Measurements from ENCODE around the gene SORCS2. TPM values are rescaled to one million over a fixed set of nuclear protein-coding genes. Genes with fewer than 3 reads are reported as not detected.
A peak's percentile ranks its signal among the peaks of the same experiment; 100 is the strongest.

SORCS2 gene
- total RNA-seq, 1 donor from 2014 or later: 7.2 TPM

DNA sequence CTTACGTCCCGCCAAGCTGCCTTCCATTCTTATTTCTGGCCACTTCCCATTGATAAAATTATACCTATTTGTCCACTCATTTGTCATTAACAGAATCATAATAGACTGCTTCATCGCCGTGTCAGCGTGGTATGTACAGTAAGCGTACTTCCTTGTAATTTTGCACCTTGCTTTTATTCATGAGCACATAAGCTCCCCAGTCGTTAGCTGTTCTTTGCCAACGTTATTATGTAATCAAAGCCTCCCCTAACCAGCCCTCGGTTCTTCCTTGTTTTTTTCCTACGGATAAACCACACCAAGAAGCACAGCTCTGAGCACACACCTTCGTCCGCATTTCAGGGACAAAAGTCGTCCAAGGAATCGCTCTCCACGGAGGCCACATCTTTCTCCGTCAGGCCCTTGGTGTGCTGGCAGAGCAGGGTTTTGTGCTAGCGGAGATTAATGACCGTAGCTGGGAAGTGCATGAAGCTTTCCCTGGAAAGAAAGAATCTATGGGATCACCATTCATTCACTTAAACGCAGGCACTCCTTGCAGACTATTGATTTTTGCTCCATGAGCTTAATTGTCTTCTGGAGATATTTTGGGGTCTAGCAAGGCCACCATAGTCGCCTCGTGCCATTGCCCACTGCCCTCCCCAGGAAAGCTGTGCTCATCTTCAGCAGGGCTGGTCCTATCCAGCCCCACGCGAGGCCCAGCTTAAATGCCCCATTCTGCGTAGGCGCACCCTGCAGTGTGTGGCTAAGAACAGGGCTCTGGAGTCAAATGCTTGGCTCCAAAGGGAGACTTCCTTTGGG, 443.3 kb downstream of the SORCS2 start:
- DNase-seq (no peak), ATAC-seq (no peak)
- TF ChIP-seq, protein P1, sequence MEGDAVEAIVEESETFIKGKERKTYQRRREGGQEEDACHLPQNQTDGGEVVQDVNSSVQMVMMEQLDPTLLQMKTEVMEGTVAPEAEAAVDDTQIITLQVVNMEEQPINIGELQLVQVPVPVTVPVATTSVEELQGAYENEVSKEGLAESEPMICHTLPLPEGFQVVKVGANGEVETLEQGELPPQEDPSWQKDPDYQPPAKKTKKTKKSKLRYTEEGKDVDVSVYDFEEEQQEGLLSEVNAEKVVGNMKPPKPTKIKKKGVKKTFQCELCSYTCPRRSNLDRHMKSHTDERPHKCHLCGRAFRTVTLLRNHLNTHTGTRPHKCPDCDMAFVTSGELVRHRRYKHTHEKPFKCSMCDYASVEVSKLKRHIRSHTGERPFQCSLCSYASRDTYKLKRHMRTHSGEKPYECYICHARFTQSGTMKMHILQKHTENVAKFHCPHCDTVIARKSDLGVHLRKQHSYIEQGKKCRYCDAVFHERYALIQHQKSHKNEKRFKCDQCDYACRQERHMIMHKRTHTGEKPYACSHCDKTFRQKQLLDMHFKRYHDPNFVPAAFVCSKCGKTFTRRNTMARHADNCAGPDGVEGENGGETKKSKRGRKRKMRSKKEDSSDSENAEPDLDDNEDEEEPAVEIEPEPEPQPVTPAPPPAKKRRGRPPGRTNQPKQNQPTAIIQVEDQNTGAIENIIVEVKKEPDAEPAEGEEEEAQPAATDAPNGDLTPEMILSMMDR (IDR thresholded peaks at IDR 0.05): no peak
- no peaks in the 10 kb centered on the region for H3K27me3 ChIP-seq
- no peaks in the 10 kb centered on the region for H3K9me3 ChIP-seq
- H3K36me3 ChIP-seq: no peaks in the 10 kb centered on the region
- H3K27ac ChIP-seq: no peak overlapping the region
- H3K4me3 ChIP-seq: no peak overlapping the region
- no peaks in the 10 kb centered on the region for H3K4me1 ChIP-seq
- intact Hi-C loops (cut with DNase I): no loop called here

GRCh38 chr4:7636240-7636508, 443.8 kb downstream of the SORCS2 start:
- TF ChIP-seq, protein P1 (IDR thresholded peaks at IDR 0.05): no peak
- Histone ChIP-seq H3K27me3 (no peaks in the 10 kb centered on the region), H3K27ac (no peak overlapping the region), H3K9me3 (no peaks in the 10 kb centered on the region), H3K36me3 (no peaks in the 10 kb centered on the region), H3K4me3 (no peak overlapping the region), H3K4me1 (no peaks in the 10 kb centered on the region)
- intact Hi-C loops (cut with DNase I): no loop called here
- no peak for DNase-seq
- no peak for ATAC-seq

GRCh38 chr4:7637139-7637538, 444.8 kb downstream of the SORCS2 start:
- ATAC-seq (no peak), DNase-seq (no peak)
- intact Hi-C loops (cut with DNase I): no loop called here
- Histone ChIP-seq H3K27me3 (no peaks in the 10 kb centered on the region), H3K9me3 (no peaks in the 10 kb centered on the region), H3K4me1 (no peaks in the 10 kb centered on the region), H3K4me3 (no peak overlapping the region), H3K27ac (no peak overlapping the region), H3K36me3 (no peaks in the 10 kb centered on the region)
- TF ChIP-seq, protein P1 (IDR thresholded peaks at IDR 0.05): no peak

- Histone ChIP-seq H3K4me3 (no peak overlapping the region), H3K4me1 (no peaks in the 10 kb centered on the region), H3K27me3 (no peaks in the 10 kb centered on the region), H3K36me3 (no peaks in the 10 kb centered on the region), H3K9me3 (no peaks in the 10 kb centered on the region), H3K27ac (no peak overlapping the region)
- ATAC-seq (no peak), DNase-seq (no peak)
- TF ChIP-seq, protein P1 (IDR thresholded peaks at IDR 0.05): no peak
- intact Hi-C loops (cut with DNase I): no loop called here
Observed at GRCh38 chr4:7637971-7638370, 445.6 kb downstream of the SORCS2 start.

DNA sequence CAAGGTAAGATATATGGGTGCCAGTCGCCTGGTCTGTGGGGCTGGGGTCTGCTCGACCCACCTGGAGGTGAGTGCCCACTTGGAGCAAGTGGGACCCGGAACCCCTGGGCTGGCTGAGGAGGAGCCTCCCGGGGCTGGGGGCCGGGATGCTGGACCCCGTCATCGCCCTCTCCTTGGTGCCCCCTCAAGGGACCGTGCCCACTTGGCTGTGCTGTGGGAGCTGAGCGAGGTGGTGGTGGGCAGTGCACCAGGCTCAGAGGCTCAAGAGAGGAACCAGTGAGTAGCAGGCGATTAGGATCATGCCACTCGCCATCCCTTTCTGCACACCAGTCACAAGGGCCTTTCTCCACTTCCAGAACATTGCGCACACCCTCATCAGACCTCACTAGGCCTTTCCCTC, 446.2 kb downstream of the SORCS2 start:
- no peaks in the 10 kb centered on the region for H3K4me1 ChIP-seq
- no peak for DNase-seq
- H3K27ac ChIP-seq: no peak overlapping the region
- H3K27me3 ChIP-seq: no peaks in the 10 kb centered on the region
- TF ChIP-seq, protein P1 (IDR thresholded peaks at IDR 0.05): no peak
- intact Hi-C loops (cut with DNase I): no loop called here
- peak; percentile 7 for ATAC-seq
- H3K9me3 ChIP-seq: no peaks in the 10 kb centered on the region
- H3K4me3 ChIP-seq: no peak overlapping the region
- no peaks in the 10 kb centered on the region for H3K36me3 ChIP-seq
